NCI-H345 treated with DMSO at 0.1 percent for 48 hours (cell line): ENCODE data around the gene AMDHD1.

Experiments used
- DNase-seq: peaks from one replicate; lab custom pipeline; 2025; ENCODE audit not compliant: unreplicated experiment; lab: John Stamatoyannopoulos, UW

The AMDHD1 gene, protein sequence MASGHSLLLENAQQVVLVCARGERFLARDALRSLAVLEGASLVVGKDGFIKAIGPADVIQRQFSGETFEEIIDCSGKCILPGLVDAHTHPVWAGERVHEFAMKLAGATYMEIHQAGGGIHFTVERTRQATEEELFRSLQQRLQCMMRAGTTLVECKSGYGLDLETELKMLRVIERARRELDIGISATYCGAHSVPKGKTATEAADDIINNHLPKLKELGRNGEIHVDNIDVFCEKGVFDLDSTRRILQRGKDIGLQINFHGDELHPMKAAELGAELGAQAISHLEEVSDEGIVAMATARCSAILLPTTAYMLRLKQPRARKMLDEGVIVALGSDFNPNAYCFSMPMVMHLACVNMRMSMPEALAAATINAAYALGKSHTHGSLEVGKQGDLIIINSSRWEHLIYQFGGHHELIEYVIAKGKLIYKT

DNA sequence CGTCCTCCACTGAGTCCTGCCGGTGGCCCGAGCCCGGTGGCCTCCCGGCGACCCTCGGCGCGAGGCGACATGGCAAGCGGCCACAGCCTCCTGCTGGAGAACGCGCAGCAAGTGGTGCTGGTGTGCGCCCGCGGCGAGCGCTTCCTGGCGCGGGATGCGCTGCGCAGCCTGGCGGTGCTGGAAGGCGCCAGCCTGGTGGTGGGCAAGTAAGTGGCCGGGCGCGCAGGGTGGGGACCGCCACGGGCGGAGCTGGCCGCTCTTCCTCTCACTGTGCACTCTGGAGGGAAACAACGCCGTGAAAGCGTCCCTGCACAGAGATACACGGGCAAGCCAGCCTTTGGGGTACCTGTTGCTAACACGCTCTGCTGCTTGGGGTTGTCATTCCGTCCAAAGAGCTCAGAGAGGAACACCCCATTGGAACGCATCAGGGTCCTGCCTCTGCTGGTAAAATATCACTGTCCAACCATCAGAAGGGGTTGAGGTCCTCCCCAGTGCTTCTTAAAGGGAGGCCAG, at the start of gene AMDHD1:
AMDHD1 (plus strand) TSS at position 2 of the 513 bp plus-strand sequence; CDS start at position 70, 68 bp downstream.
- peak; percentile 30 for DNase-seq

DNA sequence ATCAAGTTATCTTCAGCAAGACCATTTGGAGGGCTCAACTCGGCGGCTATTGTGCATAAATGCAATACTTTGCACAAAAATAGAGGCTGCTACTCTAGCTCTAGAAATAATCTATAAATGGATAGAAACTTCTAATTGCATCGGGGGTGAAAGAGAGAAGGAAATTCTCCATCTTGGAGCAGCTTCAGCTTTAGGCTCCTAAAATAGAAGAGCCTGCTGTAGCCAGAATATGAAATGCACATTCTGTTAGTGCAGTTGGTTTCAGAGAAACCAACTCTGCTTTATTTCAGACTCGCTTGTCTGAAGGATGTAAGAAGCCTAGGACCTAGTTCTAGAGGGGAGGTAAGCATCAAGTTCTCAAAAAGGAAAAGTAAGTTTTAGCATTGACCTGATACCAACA, 46.3 kb upstream of the AMDHD1 start:
- DNase-seq, result no peak

DNA sequence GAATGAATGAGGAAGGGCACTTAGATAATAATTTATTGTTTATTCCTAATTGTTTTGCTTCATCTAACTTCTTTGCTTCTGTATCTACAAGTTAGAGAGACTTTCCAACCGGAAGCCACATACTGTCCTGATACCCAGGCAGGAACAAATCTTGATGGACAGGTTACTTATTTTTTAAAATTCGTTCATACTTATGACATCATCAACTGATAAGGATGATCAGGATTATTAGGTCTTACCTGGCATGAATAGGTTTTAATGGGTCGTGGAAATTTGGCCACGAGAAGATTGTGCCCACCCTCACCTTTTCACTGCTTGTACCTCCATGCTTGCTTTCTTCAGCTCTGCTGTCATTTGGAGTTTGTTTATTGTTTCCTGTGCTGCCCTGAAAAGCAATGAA, 45.0 kb upstream of the AMDHD1 start:
- DNase-seq, result no peak

DNA sequence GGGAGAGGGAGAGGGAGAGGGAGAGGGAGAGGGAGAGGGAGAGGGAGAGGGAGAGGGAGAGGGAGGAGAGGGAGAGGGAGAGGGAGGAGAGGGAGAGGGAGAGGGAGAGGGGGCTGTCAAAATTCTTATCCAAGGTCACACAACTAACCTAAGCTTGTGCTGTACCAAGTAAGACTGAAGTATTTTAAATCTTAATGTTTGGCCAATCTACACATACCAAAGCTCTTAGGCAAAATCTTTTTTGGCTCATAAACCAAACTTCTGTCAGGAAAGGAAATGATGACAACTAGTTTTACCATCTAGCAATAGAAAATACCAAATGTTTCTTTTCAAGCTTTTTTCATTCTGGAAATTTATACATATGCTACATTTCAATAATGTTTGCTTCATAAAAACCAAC, 34.6 kb upstream of the AMDHD1 start:
- DNase-seq, result no peak

GRCh38 chr12:95909871-95910270, 33.3 kb upstream of the AMDHD1 start:
- DNase-seq, result no peak

DNA sequence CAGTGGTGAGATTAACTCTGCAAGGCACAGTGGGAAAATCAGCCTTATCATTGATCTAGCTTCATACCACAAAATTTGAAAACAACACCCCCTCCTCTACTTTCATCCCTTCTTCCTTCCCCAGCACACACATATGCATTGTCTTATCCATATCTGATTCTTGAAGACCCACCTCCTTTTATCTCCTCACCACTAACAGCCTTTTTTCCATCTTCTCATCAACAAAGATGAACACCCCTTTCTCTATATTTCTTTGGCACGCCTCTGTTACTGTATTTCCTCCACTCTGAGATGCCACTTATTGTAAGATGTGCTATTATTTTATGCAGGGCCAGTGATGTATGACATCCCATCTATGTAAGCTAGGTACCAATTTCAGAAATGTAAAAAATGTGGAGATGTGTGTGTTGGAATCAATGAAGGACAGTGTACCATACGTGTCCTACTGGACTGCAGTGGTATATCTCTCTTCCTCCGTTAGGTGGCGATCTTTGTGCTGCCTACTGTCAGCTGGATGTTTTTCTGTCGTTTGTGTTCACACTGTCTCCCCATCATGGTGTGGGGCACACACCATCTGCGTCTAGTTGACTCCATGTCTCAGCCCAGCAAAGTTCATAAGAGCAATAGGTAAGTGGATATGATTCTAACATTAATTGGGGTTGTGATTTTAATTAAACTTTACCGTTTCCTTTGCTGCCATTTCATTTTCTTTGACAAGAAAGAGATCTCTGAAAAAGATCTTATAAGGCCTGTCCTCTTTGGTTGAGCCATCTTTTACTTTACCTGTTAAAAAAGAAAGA, 24.7 kb upstream of the AMDHD1 start:
- DNase-seq, result peak; percentile 52

DNA sequence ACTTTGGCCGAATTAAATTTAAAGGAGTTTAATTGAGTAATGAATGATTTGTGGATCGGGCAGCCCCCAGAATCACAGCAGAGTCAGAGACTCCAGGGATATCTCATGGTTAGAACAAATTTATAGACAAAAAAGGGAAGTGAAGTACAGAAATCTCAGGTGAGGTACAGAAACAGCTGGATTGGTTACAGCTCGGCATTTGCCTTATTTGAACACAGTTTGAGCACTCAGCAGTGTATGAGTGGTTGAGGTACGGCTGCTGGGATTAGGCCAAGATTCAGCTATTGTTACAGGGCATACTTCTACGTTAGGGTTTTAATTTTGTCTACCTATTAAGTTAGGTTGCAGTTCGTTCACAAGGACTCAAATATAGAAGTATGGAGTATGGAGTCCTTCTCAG, 24.0 kb upstream of the AMDHD1 start:
- no peak for DNase-seq

- no peak for DNase-seq
Observed at GRCh38 chr12:95922231-95922630, 20.9 kb upstream of the AMDHD1 start.

- DNase-seq, result no peak
Observed at GRCh38 chr12:95940514-95940913, 2.6 kb upstream of the AMDHD1 start.

GRCh38 chr12:95942101-95942523, 1.0 kb upstream of the AMDHD1 start:
- peak; percentile 37 for DNase-seq

DNA sequence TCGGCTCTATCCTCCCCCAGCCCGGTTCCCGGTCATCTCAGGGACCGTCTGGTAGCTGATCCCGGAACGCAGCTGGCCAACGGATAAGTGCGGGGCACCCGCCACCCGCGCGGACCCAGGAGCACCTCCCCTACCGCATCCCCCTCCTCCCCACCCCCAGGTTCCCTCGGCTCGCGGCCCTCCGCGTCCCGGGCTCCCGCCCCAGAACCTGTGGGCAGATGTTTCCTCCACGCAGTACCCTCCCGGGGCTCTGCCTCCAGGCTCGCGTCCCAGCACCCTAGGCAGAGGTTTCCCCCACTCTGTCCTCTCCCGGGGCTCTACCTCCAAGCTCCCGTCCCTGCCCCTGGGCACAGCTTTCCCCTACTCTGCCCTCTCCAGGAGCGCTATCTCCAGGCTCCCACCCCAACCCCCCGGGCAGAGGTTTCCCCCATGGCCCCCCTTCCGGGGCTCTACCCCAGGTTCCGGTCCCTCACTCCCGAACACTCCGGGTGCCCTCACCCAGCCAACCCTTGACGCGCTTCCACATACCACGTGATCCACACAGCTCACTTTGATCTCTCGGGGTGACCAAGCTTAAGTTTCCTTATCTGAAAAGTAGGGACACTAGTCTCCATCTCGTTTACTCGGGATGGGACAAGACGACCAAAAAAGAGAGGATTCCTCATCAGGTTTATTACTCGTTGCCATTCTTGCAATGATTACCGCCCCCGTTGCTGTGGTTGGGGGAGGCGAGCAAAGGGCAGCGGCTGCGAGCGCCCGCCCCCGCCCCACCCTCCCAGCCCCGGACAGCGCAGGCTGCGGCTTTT, 404 bp upstream of the AMDHD1 start, which contains the start of gene CCDC38:
CCDC38 (minus strand) TSS at position 91 of the 806 bp plus-strand sequence. CDS start 6,105 bp downstream, outside the sequence.
- DNase-seq, result peak; percentile 70

- DNase-seq, result no peak
Observed at GRCh38 chr12:95944108-95944704, 1.1 kb downstream of the AMDHD1 start.

DNA sequence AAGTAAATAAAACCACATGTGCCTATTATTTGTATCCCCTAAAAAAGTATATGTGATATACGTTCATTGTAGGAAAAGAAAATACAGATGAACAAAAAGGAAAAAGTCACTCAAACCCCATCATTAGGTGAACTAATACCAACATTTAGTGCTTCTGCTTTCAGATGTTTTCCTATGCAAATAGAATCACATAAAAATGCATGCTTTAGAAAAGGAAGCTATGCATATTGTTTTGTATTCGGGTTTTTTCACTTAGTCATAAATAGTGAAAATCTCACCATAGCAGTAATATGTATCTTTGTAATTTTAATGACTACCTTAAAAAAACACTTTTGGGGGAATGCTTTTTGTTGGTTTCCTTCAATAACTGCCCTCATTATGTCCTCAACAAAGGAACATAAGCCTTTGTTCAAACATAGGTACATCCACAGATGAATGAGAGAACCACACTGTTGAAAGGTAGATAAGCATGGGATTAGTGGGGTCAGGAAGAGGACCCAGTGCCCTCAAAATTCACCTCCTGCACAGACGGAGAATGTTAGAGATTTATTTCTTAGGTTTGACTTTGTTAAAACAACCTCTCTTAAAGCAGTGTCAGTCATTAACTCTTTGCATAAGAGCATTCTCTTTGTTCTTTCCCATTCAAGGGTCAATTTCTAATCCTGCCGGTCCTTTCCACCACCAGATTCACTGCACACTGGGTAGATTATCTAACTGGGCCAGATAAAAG, 6.5 kb downstream of the AMDHD1 start:
- no peak for DNase-seq

DNA sequence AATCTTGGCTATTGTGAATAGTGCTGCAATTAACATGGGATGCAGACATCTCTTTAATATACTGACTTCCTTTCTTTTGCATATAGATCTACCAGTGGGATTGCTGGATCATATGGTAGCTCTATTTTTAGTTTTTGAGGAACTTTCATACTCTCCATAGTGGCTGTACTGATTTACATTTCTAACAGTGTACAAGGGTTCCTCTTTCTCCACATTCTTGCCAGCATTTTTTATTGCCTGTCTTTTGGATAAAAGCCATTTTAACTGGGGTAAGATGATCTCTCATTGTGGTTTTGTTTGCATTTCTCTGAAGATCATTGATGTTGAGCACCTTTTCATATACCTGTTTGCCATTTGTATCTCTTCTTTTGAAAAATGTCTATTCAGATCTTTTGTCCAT, 8.4 kb downstream of the AMDHD1 start:
- no peak for DNase-seq

DNA sequence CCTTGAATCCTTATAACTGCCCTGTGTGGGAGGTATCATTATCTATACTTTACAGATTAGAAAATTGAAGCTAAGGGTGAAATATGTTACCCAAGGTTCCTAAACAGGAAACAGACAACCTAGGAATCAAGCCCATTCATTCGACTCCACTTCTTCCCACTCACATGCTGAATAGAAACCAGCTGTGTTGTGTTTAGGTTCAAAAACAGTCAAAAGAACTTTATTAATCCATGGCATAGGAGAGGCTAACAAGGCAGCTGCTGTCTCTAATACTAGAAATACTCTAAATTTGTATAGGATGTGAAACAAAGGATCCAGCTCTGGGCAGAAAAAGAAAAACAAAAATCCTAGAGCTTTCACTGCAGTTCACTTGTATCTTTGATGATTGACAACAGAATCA, 9.9 kb downstream of the AMDHD1 start:
- no peak for DNase-seq

DNA sequence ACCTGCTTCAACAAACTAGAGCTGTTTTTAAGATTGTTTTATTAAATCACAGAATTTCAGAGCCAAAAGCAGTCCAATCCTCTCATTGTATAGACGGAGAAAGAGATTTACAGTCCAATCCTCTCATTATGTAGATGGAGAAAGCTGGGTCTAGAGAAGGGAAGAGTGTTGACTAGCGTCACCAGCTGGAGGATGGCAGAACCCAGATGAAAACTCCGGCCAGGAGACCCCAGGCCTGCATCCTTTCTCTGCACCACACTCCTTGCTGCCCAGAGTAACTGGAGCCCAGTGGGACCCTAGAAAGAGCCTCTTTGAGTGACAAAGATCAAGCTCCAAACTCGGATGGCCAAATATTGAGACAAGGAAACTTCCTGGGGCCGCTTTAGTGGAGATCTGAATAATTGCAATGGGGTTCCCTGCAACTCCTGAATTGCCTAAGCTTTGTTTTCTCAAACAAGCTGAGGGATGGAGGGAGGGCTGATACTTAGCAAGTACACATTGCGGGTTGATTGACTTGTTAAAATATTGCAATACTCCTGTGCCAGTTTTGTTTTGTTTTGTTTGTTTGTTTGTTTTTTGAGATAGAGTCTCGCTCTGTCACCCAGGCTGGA, 12.5 kb downstream of the AMDHD1 start:
- DNase-seq, result no peak

DNA sequence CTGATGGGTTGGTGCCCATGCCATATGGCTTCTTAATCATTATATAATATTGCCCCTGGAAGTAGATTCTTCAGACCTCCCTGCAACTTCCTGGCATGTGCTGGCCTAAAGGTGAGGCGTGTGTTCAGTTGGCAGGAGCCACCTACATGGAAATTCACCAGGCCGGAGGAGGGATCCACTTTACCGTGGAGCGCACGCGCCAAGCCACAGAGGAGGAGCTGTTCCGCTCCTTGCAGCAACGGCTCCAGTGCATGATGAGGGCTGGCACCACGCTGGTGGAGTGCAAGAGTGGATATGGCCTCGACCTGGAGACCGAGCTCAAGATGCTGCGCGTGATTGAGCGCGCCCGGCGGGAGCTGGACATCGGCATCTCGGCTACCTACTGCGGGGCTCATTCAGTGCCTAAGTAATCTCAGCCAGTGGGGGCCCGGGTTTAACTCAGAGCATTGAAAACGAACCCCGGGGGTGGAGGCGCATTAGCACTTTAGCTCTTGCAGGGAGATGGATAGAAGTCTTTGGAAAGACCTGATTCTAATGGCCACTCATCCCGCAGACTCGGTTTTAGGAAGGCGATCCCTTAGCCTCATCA, 13.5 kb downstream of the AMDHD1 start:
- no peak for DNase-seq

DNA sequence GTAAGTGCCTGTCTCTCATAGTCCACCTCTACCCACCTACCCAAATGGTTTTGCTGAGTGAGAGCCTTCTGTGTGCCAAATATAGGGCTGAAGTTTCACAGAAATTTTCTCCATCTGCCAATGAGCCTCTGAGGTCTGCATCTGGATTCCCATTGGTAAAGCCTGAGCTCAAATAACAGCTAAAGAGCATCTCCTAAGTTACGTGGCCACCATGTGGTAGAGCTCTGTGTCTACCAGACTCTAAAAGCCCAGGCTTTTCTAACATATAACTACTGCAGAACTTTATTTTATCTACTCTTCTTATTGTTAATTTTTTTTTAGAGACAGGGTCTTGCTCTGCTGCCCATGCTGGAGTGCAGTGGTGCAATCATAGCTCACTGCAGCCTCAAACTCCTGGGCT, 16.0 kb downstream of the AMDHD1 start:
- peak; percentile 17 for DNase-seq

- DNase-seq, result no peak
Observed at GRCh38 chr12:95960241-95960640, 17.1 kb downstream of the AMDHD1 start.
